HG03460 (cell line): ENCODE data around the gene MIXL1.
"Not testable (repeated sequence)": the region's sequence is repeated elsewhere in the genome, so short reads cannot be mapped to it uniquely, and the experiment has no call there.

Source experiments
- ATAC-seq: cut with Tn5 transposase; IDR thresholded peaks from one replicate; pipeline ENCODE4 v1.9.1; 2021; ENCODE audit not compliant: unreplicated experiment

The MIXL1 gene

DNA sequence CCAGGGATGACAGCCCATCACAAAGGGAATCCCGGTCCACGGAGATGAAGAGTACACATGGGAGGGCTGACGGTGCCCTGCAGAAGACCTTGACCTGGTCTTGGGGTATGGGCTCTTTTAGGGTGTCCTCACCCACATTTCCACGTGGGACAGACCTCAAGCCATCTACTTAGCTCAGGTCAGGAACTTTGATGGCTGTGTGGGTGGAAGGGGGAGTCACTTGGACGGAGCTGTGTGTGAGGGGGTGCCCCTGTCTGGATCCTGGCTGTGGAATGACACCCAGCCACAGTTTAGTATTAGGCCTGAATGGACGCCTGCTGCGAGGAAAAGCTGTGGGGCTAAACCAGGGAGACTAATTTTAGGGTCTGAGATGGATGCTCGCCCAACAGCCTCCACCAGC, 10.9 kb upstream of the MIXL1 start:
- no peak for ATAC-seq

DNA sequence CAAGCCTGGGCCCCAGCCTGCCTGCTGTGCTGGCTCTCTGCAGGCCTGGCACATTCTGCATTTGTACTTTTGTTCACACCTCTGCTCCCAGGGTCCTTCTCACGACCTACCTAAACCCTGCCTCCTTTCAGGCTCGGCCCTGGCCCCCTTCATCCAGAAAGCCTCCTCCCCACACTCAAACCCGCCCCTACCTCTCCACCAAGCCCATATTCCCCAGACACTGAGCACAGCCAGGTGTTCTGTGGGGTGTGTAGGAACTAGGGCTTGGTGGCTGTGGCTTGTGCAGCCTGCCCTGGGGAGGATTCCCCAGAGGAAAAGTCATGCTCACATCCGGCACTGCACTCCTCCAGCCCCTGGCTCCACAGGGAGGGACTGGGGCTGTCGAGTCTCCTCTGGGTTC, 8.2 kb upstream of the MIXL1 start:
- no peak for ATAC-seq

GRCh38 chr1:226216056-226216455, 7.4 kb upstream of the MIXL1 start:
- ATAC-seq: no peak

DNA sequence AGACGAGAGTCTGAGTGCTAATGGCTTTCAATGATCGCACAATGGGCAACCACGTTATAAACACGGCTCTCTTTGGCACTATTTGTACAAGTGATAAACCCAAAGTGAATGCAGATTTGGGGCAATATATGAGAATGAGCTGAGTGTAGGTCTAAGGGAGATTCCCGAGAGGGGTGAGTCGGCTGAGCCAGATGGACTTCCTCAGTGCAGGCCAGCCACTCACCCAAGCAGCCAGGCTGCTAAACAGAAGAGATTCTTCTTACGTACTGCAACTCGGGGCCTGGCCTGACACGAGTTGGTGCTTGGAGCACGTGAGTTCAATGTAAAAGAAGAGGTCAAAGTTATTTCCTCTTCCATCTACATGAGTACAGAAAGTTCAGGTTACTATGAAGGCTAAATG, 6.2 kb upstream of the MIXL1 start:
- ATAC-seq: no peak

- no peak for ATAC-seq
Observed at GRCh38 chr1:226220473-226221189, 2.8 kb upstream of the MIXL1 start.

DNA sequence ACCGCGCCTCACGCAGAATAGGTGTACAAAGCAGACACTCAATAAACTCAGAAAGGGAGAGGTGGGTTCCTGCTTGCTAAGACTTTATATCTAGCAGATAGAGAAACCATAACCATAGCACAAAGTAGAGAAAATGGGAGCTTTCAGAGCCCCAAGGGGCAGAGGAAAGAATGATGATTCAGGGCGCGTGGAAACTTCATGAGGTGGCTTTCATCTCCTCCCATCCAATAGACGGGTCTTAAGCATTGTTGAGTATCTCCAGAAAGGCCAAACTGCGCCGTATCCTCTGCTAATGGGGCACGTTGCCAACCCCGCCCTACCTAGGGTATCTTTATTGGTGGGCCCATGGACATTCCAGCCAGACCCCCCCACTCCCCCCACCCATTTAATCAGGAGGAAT, 778 bp upstream of the MIXL1 start:
- no peak for ATAC-seq

- ATAC-seq: peak; percentile 74
Observed at GRCh38 chr1:226223786-226224244, 351 bp downstream of the MIXL1 start.

GRCh38 chr1:226226601-226227000, 3.1 kb downstream of the MIXL1 start:
- no peak for ATAC-seq

DNA sequence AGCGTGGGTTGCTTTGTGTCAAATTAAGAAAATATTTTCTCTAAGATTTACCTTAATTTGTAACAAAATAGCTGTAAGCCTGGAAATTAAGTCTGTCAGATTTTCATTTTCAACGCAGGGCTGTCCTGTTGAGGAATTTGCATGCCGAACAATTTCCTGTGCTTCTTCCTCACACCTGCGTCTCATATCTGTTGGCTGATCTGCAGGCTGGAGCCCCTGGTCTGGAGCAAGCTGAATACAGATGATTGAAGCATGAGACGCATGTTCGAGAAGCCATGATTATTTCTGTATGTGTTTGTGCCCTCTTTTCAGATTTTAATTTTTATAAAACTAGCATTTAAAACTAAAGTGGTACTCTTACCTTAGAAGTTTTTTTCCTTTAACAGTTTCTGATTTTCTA, 9.8 kb downstream of the MIXL1 start:
- ATAC-seq: peak; percentile 68

DNA sequence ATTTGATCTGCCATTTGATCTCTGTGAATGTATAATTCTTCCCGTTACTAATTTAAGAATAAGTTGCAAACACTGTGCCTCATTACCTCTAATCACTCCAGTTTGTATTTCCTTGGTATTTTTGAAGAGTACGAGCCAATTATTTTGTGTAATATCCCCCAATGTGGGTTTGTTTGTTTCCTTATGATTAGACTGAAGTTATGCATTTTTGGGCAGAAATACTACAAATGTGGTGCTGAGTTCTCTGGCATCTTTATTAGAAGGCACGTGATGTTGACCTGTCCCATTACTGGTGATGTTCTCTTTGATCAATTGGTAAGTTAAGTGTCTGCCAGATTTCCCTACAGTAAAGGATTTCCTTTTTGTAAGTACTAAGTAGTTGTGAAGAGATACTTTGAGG, 10.3 kb downstream of the MIXL1 start:
- ATAC-seq: no peak

GRCh38 chr1:226236826-226237225, 13.4 kb downstream of the MIXL1 start:
- ATAC-seq: no peak

- no peak for ATAC-seq
Observed at GRCh38 chr1:226239421-226239820, 16.0 kb downstream of the MIXL1 start.

GRCh38 chr1:226248091-226248490, 24.6 kb downstream of the MIXL1 start:
- ATAC-seq: no peak

DNA sequence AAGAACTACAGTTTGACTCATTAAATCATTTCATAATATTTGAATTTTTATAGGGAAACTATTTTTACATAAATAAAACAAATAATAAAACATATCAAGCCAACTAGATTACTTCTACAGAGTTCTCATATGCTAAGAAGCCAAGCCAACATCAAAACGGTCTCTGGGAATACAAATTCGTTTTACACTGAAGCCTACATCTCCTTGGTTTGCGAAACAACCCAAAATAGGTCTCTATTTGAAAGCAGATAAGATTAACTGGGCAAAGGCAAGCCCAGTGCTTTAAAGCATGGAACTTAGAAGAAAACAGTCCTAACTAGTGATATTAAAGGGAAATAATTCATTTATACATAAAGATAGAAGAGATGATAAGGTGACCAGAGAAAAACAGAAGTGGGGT, 25.3 kb downstream of the MIXL1 start:
- no peak for ATAC-seq

DNA sequence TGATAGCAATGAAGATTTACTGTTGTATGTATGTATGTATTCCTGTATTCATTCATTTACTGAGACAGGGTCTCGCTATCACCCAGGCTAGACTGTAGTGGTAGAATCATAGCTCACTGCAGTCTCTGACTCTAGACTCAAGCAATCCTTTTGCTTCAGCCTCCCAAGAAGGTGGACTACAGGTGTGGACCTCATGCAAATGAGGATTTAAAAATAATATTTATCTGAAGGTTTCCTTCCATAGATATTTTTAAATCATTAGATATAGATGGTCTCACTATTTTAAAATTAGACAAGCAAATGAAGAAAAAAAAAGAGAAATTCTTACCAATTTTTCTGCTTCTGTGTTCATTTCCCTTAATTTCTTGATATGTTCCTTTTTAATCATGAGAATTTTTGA, 27.0 kb downstream of the MIXL1 start:
- no peak for ATAC-seq

DNA sequence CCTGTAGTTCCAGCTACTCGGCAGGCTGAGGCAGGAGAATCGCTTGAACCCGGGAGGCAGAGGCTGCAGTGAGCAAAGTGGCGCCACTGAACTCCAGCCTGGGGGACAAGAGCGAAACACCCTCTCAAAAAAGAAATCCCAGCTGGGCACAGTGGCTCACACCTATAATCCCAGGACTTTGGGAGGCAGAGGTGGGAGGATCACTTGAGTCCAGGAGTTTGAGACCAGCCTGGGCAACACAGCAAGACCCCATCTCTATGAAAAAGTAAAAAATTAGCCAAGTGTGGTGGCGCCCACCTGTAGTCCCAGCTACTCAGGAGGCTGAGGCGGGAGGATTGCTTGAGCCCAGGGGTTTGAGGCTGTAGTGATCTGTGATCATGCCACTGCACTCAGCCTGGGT, 29.4 kb downstream of the MIXL1 start:
- not testable (repeated sequence) for ATAC-seq

DNA sequence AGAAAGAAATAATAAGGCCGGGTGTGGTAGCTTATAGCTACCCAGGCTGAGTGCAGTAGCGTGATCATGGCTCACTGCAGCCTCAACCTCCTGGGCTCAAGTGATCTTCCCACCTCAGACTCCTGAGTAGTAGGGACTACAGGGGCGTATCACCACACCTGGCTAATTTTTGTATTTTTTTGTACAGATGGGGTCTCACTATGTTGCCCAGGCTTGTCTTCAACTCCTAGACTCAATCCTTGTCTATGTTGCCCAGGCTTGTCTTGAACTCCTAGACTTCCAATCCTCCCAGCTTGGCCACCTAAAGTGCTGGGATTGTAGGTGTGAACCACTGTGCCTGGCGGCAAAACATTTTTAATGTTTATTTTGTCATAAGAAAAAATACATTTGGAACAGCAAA, 30.5 kb downstream of the MIXL1 start:
- ATAC-seq: no peak

GRCh38 chr1:226255380-226255779, 31.9 kb downstream of the MIXL1 start:
- no peak for ATAC-seq

DNA sequence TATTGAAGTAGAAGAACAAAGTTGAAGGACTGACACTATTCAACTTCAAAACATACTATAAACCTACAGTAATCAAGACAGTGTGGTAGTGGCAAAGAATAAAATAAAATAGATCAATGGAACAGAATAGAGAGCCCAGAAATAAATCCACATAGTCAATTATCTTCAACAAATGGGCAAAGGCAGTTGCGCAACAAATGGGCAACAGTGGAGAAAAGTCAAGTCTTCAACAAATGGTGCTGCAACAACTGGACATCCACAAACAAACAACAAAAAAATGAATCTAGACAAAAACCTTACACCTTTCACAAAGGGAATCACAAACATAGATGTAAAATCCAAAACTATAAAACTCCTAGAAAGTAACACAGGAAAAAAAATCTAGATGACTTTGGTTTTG, 38.4 kb downstream of the MIXL1 start:
- ATAC-seq: no peak

GRCh38 chr1:226268421-226269124, 45.1 kb downstream of the MIXL1 start:
- no peak for ATAC-seq

- ATAC-seq: not testable (repeated sequence)
Observed at GRCh38 chr1:226272233-226272902, 48.9 kb downstream of the MIXL1 start.

GRCh38 chr1:226274138-226274537, 50.7 kb downstream of the MIXL1 start:
- ATAC-seq: no peak
